GM21390 (cell line): ENCODE measurements around the gene PTPRN2.

Experiments used
- ATAC-seq: cut with Tn5 transposase; IDR thresholded peaks from one replicate; pipeline ENCODE4 v1.9.1; 2021; ENCODE audit not compliant: unreplicated experiment

PTPRN2 gene

GRCh38 chr7:157687845-157688532 is 899.6 kb downstream of the PTPRN2 start:
- no peak for ATAC-seq

DNA sequence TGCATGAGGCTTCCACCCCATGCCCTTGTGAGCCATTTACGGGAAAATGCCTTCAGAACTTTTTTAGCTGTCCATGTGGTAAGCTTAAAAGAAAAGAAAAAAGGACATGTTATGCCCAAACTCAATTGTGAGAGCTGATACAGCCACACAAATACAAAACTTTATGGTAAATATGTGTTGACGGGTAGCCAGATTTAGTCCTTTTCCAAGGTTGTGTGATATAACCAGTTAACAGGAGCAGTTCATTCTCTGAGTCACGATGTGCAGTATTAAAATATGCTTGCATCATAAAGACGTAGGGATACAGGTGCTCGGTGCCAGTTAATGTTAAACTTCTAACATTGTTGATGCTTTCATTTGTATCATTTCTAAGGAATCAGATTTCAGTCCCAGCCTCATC is 900.5 kb downstream of the PTPRN2 start:
- ATAC-seq: no peak

GRCh38 chr7:157686285-157686894 is 901.2 kb downstream of the PTPRN2 start:
- no peak for ATAC-seq

DNA sequence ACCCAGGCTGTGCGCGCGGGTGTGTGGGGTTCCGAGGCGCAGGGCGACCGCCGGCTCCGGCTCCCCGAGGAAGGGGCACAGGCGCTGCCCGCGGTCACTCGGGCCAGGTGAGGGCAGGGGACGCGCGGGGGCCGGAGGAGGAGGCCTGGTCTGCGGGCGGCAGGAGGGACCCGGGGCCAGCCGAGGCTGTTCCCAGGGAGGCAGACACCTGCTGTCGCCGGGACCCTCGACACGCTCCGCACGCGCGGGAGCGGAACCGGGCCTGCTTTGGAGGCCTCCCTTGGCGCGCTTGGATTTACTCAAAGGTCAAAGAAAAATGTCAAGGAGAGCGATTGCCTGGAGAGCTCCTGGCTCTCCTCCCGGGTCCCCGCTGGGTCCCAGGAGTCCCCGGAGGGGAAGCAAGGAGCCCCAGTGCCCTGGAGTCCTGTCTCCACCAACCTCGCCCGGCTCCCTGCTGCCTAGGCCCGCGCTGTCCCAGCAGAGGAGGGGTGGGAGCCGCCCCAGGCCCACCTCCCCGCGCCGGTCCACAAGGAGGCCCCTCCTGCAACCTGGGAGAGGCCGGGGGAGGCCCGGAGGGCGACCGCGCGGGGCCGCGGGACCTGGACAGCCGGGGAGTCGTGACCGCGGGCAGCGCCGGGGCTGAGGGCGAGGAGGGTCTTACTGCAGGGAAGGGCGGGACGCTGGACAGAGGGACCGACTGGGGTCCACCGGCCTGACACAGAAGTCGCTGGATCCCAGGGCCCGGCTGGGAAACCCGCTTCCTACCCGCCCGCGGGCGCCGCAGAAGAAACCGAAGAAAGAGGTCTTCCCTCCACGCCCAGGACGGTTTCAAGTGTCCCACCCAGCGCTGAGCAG is 902.0 kb downstream of the PTPRN2 start:
- no peak for ATAC-seq

GRCh38 chr7:157684909-157685429 is 902.7 kb downstream of the PTPRN2 start:
- ATAC-seq: no peak

GRCh38 chr7:157684157-157684908 is 903.3 kb downstream of the PTPRN2 start:
- no peak for ATAC-seq

- no peak for ATAC-seq
Observed at GRCh38 chr7:157683747-157684156, 903.9 kb downstream of the PTPRN2 start.

DNA sequence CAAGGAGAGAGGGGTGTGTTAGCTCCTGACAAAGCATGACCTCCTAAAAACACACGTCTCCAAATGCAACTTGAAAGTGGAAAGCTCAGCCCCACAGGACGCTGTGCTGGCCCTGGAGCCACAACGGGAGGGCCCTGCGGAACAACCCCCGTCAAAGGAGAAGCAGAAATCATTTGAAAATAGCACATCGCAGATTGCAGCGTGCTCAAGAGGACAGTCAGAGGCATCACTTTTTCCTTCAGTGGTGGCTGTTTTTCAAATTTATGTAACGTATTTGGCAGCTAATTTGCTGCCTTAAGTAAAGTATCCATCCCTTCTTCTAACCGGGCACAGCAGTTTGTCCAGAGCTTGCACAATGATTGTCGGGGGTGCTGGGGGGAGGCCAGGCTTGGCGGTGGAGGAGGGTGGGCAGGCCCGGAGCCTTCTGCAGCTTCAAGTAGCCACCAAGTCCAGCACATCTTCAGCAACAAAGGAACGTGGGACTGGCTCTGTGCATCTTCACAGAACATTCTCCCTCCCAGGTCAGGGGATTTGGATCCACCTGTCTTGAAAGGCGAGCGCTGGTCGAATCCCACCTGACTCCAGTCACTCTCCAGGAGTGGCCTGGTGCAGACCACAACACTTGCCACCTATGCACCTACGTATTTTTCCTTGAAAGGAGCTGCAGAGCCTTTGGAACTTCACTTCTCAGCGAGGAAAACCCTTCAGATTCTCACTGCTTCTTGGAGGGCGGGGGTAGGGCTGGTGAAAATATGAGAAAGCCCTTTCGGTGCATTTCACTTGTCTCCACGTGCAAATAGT is 904.5 kb downstream of the PTPRN2 start:
- ATAC-seq: no peak

- no peak for ATAC-seq
Observed at GRCh38 chr7:157682064-157682945, 905.3 kb downstream of the PTPRN2 start.

DNA sequence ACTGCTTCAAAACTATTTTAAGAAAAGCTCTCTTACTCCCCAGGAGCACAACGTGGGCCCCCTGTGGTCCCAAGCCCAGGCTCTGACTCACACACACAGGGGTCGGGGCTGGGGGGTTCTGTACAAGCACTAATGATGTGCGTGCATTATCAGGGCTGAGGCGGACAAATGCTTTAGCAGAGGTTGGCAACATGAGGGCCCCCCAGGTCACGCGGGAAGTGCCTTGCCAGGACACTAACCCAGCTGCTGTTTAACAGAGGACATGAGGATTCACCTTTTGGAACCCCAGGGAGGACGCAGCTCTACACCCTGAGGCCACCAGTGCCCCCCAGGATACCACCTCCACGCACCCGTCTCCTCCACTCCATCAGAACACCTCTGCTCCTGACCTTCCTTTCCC is 908.0 kb downstream of the PTPRN2 start:
- no peak for ATAC-seq

GRCh38 chr7:157678501-157678900 is 909.1 kb downstream of the PTPRN2 start:
- no peak for ATAC-seq

DNA sequence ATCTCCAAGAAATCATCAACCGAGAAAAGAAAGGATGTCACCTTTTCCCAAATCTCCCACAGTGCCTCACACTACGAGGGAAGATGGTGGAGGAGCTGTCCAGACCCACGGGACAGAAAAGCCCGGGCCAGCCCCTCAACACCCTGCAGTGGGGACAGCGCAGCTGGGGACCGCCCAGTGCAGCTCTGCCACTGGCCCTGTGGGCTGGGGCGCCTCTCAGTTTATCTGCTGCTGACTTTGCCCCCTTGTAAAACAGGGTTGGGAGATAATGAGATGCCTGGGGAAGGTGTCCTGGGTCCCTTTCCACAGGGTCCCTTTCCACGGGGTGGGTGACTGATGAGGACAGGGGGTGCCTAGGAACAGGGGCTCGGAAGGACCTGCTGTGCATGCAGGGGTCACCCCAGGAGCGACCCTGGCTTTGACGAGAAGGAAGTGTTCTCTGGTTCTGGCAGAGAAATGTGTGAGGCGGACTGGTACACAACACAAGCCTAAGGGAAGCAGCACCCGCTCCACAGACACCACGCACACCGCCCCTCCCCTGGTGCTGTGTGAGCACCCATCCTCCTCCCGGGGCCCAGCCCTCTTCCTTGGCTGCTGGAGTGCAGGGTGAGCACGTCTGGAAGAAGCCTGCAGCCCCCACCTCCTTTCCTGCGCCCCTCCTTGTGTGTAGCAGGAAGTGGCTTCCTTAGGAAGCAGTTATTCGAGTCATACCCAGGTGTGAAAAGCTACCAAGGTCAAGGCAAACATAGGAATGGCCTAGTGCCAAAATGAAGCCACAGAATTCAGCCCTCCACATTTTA is 911.0 kb downstream of the PTPRN2 start:
- no peak for ATAC-seq

DNA sequence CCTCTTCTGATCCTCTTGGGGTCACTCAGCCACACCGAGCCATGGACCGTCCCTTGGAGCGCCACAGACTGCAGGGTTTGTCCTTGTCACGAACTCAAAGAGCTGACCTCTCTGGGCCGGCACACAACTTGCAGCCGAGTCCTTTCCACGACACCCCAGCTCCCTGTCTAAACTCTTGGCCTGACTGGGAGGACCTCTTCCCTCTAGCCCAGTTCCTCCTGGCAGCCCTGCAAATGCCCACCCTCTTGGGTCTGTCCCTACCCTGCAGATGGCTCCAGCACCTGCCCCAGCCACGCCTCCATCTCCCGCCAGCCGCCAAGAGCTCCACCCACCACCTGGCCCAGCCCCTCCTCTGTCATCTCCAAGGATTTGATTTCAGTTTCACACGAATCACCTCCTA is 911.6 kb downstream of the PTPRN2 start:
- ATAC-seq: no peak

GRCh38 chr7:157675427-157675927 is 912.1 kb downstream of the PTPRN2 start:
- ATAC-seq: no peak

DNA sequence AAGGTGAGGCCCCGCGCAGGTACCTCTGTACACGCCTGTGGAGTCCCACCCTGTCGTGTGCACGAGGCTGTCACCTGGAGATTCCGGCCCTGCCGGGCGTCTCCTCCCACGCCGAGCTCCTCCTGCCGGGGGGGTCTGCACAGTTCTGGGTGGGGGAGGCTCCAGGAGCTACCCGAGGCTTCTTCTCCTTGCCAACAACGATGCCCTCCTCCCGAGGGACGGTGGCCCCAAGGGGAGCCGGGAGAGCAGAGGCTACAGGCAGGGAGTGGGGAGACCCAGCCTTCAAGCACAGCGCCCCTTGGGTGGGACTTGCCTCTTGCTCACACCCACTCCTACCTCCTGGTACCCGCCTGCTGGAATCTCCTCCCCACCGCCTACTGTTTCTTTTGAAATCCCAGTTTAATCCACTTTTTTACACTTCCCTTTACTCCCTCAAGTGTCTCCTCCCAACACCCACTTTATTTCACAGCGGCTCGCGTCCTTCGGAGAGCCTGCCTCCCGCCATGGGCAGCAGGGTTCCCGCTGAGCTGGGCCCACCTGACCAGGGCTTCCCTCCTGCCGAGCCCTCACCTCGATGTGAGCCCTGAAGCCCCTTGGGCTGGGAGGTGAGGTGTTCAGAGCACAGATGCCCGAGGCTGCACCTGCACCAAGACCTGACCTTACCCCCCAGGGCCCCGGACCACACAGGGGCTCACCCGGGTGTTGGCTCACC is 912.8 kb downstream of the PTPRN2 start:
- ATAC-seq: no peak

DNA sequence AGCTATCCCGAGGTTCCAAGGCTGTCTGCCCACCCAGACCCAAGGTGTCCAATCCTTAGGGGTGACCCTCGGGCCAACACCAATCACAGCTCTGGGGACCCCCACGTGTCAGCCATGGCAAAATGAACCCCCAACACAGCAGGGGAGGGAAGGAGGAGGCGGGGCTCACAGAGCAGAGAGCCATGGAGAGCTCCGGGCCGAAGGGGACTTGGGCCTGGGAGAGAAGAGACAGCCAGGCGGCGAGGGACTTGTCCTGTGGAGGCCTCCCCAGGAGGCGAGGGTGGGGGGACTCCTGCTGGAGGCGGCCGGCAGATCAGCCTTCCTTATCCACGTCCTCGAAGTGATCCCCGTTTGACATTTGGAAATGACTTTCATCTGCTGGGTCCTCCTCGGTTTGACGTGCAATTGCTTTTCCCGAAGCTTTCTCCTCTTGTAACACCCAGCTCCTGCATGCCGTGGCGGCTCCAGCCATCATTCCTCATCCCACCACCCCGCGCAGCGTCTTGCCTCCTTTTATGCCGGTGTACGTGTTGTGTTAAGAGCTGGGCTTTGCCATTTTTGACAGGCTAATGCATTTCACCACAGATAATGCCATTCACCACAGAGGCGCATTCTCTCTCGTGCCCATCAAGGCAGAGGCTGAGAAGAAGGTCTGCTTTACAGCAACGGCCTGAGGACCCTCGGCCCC is 913.5 kb downstream of the PTPRN2 start:
- ATAC-seq: no peak

DNA sequence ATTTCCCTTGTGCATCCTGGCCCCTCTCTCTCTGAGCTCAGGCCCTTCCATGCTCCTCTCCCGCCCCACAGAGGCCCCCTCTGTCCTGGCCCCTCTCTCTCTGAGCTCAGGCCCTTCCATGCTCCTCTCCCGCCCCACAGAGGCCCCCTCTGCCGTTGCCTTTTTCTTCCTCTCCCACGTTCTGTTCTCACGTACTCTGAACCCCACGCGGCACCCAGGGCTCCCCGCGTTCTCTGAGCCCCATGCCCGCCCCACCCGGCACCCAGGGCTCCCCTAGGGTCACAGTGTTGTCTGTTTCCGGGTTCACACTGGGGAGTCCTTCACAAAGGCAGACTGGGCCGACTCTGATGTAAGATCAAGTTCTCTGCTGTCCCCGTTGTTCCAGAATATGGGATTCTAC is 914.0 kb downstream of the PTPRN2 start:
- no peak for ATAC-seq
